Kidney (tissue), 14 donors: ENCODE measurements around the gene ADIRF. TPM values are rescaled to one million over a fixed set of nuclear protein-coding genes. Genes with fewer than 3 reads are reported as not detected.

Experiments
- DNase-seq, 5 donors: peaks; one replicate each; pipeline ENCODE4 v3.0.0-alpha.2; 2013 to 2020
- FAIRE-seq: peaks from 2 replicates; lab custom pipeline; 2012; peaks lifted over from hg19 to GRCh38; lab: Jason Lieb, UNC
- H3K27ac ChIP-seq, 2 donors: one replicate each; pipeline ENCODE4 v1.7.0; 2013; ENCODE audit warnings: low read depth in 2 of 2, low read length in 2 of 2, inconsistent platforms in 1 of 2
- H3K27me3 ChIP-seq: one replicate; pipeline ENCODE4 v1.7.1; 2013; ENCODE audit warnings: low read length, inconsistent platforms; ENCODE audit not compliant: control insufficient read depth, insufficient read depth
- H3K36me3 ChIP-seq, 3 donors: one replicate each; pipeline versions ENCODE4 v1.7.0 to v1.7.1; 2013; ENCODE audit warnings: low read length in 3 of 3, control low read depth in 1 of 3, inconsistent platforms in 1 of 3; ENCODE audit not compliant: insufficient read depth in 3 of 3, control insufficient read depth in 2 of 3
- H3K4me1 ChIP-seq, 3 donors: one replicate each; pipeline versions ENCODE4 v1.7.0 to v1.7.1; 2013; ENCODE audit warnings: low read length in 3 of 3, inconsistent platforms in 1 of 3, low read depth in 1 of 3; ENCODE audit not compliant: control insufficient read depth in 2 of 3, insufficient read depth in 2 of 3
- H3K4me3 ChIP-seq, 3 donors: one replicate each; pipeline versions ENCODE4 v1.7.0 to v1.8.1; 2013; ENCODE audit warnings: low read length in 3 of 3, control low read depth in 1 of 3, inconsistent platforms in 1 of 3
- H3K9ac ChIP-seq, 3 donors: one replicate each; pipeline versions ENCODE4 v1.7.0 to v1.7.1; 2013; ENCODE audit warnings: low read length in 3 of 3, control low read depth in 1 of 3, inconsistent platforms in 1 of 3
- H3K9me3 ChIP-seq, 3 donors: one replicate each; pipeline versions ENCODE4 v1.7.0 to v1.7.1; 2013; ENCODE audit warnings: low read length in 3 of 3, control low read depth in 1 of 3, inconsistent platforms in 1 of 3; ENCODE audit not compliant: control insufficient read depth in 2 of 3, insufficient read depth in 1 of 3
- CTCF ChIP-seq: IDR thresholded peaks from 3 replicates; pipeline ENCODE4 v1.5.1; 2012; ENCODE audit warnings: mild to moderate bottlenecking, moderate library complexity, borderline replicate concordance; ENCODE audit not compliant: insufficient read depth; ENCODE audit errors: extremely low read depth
- intact Hi-C: fragments of 100-400 bp; cut with DNase I; formaldehyde crosslinking; loops from one replicate; pipeline ENCODE4 v1.11.1; 2022
- polyA plus RNA-seq: library from polyadenylated mRNA; stranded (reverse); fragments of 350-450 nt; fragmentation: Illumina TruSeq; extraction: RNeasy Lipid Tissue Mini Kit (QIAGEN cat#74804); gene quantifications from one replicate; pipeline ENCODE4 v1.2.3, GENCODE V29; 2014; ENCODE audit warnings: low read depth, low replicate concordance; ENCODE audit not compliant: insufficient read depth
- total RNA-seq: library from RNA; stranded (reverse); fragmentation: NEBNext Ultra II Directional; extraction: Animal tissue kit (Norgen Biotek cat#: 25700); gene quantifications from one replicate; pipeline ENCODE4 v1.2.1, GENCODE V29; 2021
- donor health status: control.
- donor health status: control.
- donor health status: control.
- donor health status: control.
- donor health status: control.
- donor health status: DM: yes; HTN: yes; CAD: no.
- donor health status: Normal renal cell carcinoma (clear cell type).

ADIRF gene
- total and polyA plus RNA-seq, 2 donors from 2014 or later, result 357 to 897 TPM

- no peaks in the 10 kb centered on the region for H3K27me3 ChIP-seq
- no peak overlapping the region for H3K4me3 ChIP-seq
- H3K9me3 ChIP-seq, result no peaks in the 10 kb centered on the region
- no peak for FAIRE-seq
- DNase-seq, result no peak
- H3K9ac ChIP-seq, result no peak overlapping the region
- H3K27ac ChIP-seq, result no peak overlapping the region
- no peaks in the 10 kb centered on the region for H3K36me3 ChIP-seq
- no peak for TF ChIP-seq CTCF
- peaks cover 0 to 21% (median 0%) of the 10 kb centered on the region in 3 donors for H3K4me1 ChIP-seq
- intact Hi-C loops, result no loop called here
Measured at GRCh38 chr10:86940677-86941076, 27.6 kb upstream of the ADIRF start.

- Histone ChIP-seq H3K4me1 (peaks cover 0 to 29% (median 0%) of the 10 kb centered on the region in 3 donors), H3K27me3 (no peaks in the 10 kb centered on the region), H3K9me3 (no peaks in the 10 kb centered on the region), H3K36me3 (no peaks in the 10 kb centered on the region), H3K4me3 (no peak overlapping the region), H3K27ac (no peak overlapping the region), H3K9ac (no peak overlapping the region)
- FAIRE-seq (no peak), DNase-seq (no peak)
- intact Hi-C loops, result no loop called here
- no peak for TF ChIP-seq CTCF
Measured at GRCh38 chr10:86941426-86941825, 26.9 kb upstream of the ADIRF start.

GRCh38 chr10:86941991-86942421 lies 26.3 kb upstream of the ADIRF start:
- Histone ChIP-seq H3K4me3 (no peak overlapping the region), H3K27ac (no peak overlapping the region), H3K4me1 (peaks cover 0 to 29% (median 0%) of the 10 kb centered on the region in 3 donors), H3K9ac (no peak overlapping the region), H3K9me3 (no peaks in the 10 kb centered on the region), H3K36me3 (no peaks in the 10 kb centered on the region), H3K27me3 (no peaks in the 10 kb centered on the region)
- intact Hi-C loops, result no loop called here
- DNase-seq (no peak), FAIRE-seq (no peak)
- no peak for TF ChIP-seq CTCF
